ENCODE data around the gene TAC3. TPM values are rescaled to one million over a fixed set of nuclear protein-coding genes. Genes with fewer than 3 reads are reported as not detected.
A peak's percentile ranks its signal among the peaks of the same experiment; 100 is the strongest.
"Not testable (repeated sequence)": the region's sequence is repeated elsewhere in the genome, so short reads cannot be mapped to it uniquely, and the experiment has no call there.

TAC3 gene
- not detected for total RNA-seq

GRCh38 chr12:57016348-57016747, at the start of gene TAC3:
Gene TAC3, minus strand, starts transcription at chr12:57016529. Its CDS starts 732 bp downstream, at chr12:57015797.
- Mint-ChIP-seq H3K27ac (no peak within 1 kb of the TSS), H3K4me3 (no peak within 1 kb of the TSS), H3K27me3 (peaks cover 4% of the 10 kb centered on the region), H3K4me1 (ENCODE audit: low read depth) (peaks cover 25% of the 10 kb centered on the region), H3K36me3 (no peaks in the 10 kb centered on the region), H3K9me3 (no peaks in the 10 kb centered on the region)
- CTCF ChIA-PET: interaction anchor here (1.1 to 3.4 kb wide), 4 partner anchors 11 to 96 kb away, joined by 3 to 18 read pairs (median 4); no protein-coding TSS in a partner anchor
- POLR2A ChIA-PET: interaction anchor here (1.2 kb wide), 2 partner anchors 11 to 30 kb away, joined by 3 to 4 read pairs; no protein-coding TSS in a partner anchor
- intact Hi-C loops (cut with micrococcal nuclease): no loop called here
- DNase-seq: no peak

- DNase-seq: peak; percentile 58
- Mint-ChIP-seq H3K27me3 (no peaks in the 10 kb centered on the region), H3K4me3 (peak overlapping the region; percentile 67), H3K27ac (peak overlapping the region; percentile 98), H3K9me3 (peaks cover 4% of the 10 kb centered on the region), H3K36me3 (peaks cover 70% of the 10 kb centered on the region), H3K4me1 (ENCODE audit: low read depth) (peaks cover 53% of the 10 kb centered on the region)
- POLR2A ChIA-PET: interaction anchor here (0.6 to 2.7 kb wide), 5 partner anchors 14 to 65 kb away, joined by 3 to 19 read pairs (median 4); partner anchors contain the start of genes LRP1, NEMP1 and STAT6
- CTCF ChIA-PET: interaction anchor here (1.3 to 11.6 kb wide), 10 partner anchors 10 to 177 kb away, joined by 3 to 206 read pairs (median 11); partner anchors contain the start of genes NEMP1, STAT6 and ZBTB39
- intact Hi-C loops (cut with micrococcal nuclease): loop anchor here (1.0 to 2.0 kb wide), 6 partner anchors 14 to 312 kb away; partner anchors contain the start of genes NEMP1 and PRIM1
These were observed 47.8 kb upstream of the TAC3 start for GRCh38 chr12:57063991-57064685.

GRCh38 chr12:57058454-57058853, 42.1 kb upstream of the TAC3 start:
- Mint-ChIP-seq H3K36me3 (peaks cover 70% of the 10 kb centered on the region), H3K27ac (no peak overlapping the region), H3K9me3 (no peaks in the 10 kb centered on the region), H3K4me3 (no peak overlapping the region), H3K27me3 (no peaks in the 10 kb centered on the region), H3K4me1 (ENCODE audit: low read depth) (peaks cover 18% of the 10 kb centered on the region)
- CTCF ChIA-PET: interaction anchor here (1.1 to 11.6 kb wide), 4 partner anchors 9 to 54 kb away, joined by 3 to 206 read pairs (median 23); partner anchors contain the start of genes MYO1A, STAT6 and ZBTB39
- no peak for DNase-seq
- intact Hi-C loops (cut with micrococcal nuclease): no loop called here
- POLR2A ChIA-PET: no interaction called here

GRCh38 chr12:57057067-57057751, 40.9 kb upstream of the TAC3 start:
- CTCF ChIA-PET: interaction anchor here (0.7 to 11.6 kb wide), 4 partner anchors 15 to 304 kb away, joined by 3 to 206 read pairs (median 6); partner anchors contain the start of gene ZBTB39
- no peak overlapping the region for H3K4me3 Mint-ChIP-seq
- no peaks in the 10 kb centered on the region for H3K9me3 Mint-ChIP-seq
- peaks cover 61% of the 10 kb centered on the region for H3K36me3 Mint-ChIP-seq
- no peak overlapping the region for H3K27ac Mint-ChIP-seq
- DNase-seq: no peak
- POLR2A ChIA-PET: interaction anchor here (0.6 kb wide), 1 partner anchor 16 kb away, joined by 3 read pairs; no protein-coding TSS in a partner anchor
- H3K4me1 Mint-ChIP-seq (ENCODE audit: low read depth): peaks cover 8% of the 10 kb centered on the region
- intact Hi-C loops (cut with micrococcal nuclease): no loop called here
- H3K27me3 Mint-ChIP-seq: no peaks in the 10 kb centered on the region

GRCh38 chr12:57055824-57056223, 39.5 kb upstream of the TAC3 start:
- CTCF ChIA-PET: interaction anchor here (11.6 kb wide), 1 partner anchor 51 kb away, joined by 206 read pairs; the partner anchor contains the start of gene ZBTB39
- H3K27ac Mint-ChIP-seq: no peak overlapping the region
- H3K4me1 Mint-ChIP-seq (ENCODE audit: low read depth): peaks cover 6% of the 10 kb centered on the region
- POLR2A ChIA-PET: no interaction called here
- intact Hi-C loops (cut with micrococcal nuclease): no loop called here
- H3K36me3 Mint-ChIP-seq: peaks cover 54% of the 10 kb centered on the region
- H3K4me3 Mint-ChIP-seq: no peak overlapping the region
- no peaks in the 10 kb centered on the region for H3K27me3 Mint-ChIP-seq
- H3K9me3 Mint-ChIP-seq: no peaks in the 10 kb centered on the region
- DNase-seq: no peak

GRCh38 chr12:57053901-57054300, 37.6 kb upstream of the TAC3 start:
- CTCF ChIA-PET: interaction anchor here (1.2 kb wide), 1 partner anchor 9 kb away, joined by 3 read pairs; no protein-coding TSS in a partner anchor
- H3K4me3 Mint-ChIP-seq; intact Hi-C loops (cut with micrococcal nuclease); POLR2A ChIA-PET; H3K27ac Mint-ChIP-seq; H3K4me1 Mint-ChIP-seq (ENCODE audit: low read depth); H3K9me3 Mint-ChIP-seq; H3K27me3 Mint-ChIP-seq; DNase-seq: not testable (repeated sequence)
- peaks cover 36% of the 10 kb centered on the region for H3K36me3 Mint-ChIP-seq

- peaks cover 28% of the 10 kb centered on the region for H3K36me3 Mint-ChIP-seq
- H3K4me3 Mint-ChIP-seq; H3K4me1 Mint-ChIP-seq (ENCODE audit: low read depth); intact Hi-C loops (cut with micrococcal nuclease); DNase-seq; H3K27me3 Mint-ChIP-seq; H3K27ac Mint-ChIP-seq; H3K9me3 Mint-ChIP-seq: not testable (repeated sequence)
- POLR2A ChIA-PET: interaction anchor here (1.2 kb wide), 1 partner anchor 38 kb away, joined by 5 read pairs; no protein-coding TSS in a partner anchor
- CTCF ChIA-PET: interaction anchor here (2.1 kb wide), 1 partner anchor 45 kb away, joined by 5 read pairs; no protein-coding TSS in a partner anchor
These were observed 36.8 kb upstream of the TAC3 start for GRCh38 chr12:57053146-57053545.

- POLR2A ChIA-PET: no interaction called here
- peaks cover 24% of the 10 kb centered on the region for H3K4me1 Mint-ChIP-seq (ENCODE audit: low read depth)
- CTCF ChIA-PET: interaction anchor here (1.3 to 5.7 kb wide), 5 partner anchors 10 to 61 kb away, joined by 4 to 42 read pairs (median 6); partner anchors contain the start of genes STAT6 and ZBTB39
- no peaks in the 10 kb centered on the region for H3K9me3 Mint-ChIP-seq
- H3K4me3 Mint-ChIP-seq: no peak overlapping the region
- DNase-seq: no peak
- H3K27ac Mint-ChIP-seq: no peak overlapping the region
- H3K27me3 Mint-ChIP-seq: no peaks in the 10 kb centered on the region
- H3K36me3 Mint-ChIP-seq: peaks cover 13% of the 10 kb centered on the region
- intact Hi-C loops (cut with micrococcal nuclease): no loop called here
These were observed 34.7 kb upstream of the TAC3 start for GRCh38 chr12:57051011-57051410.

GRCh38 chr12:57049890-57050289, 33.6 kb upstream of the TAC3 start, which contains the start of gene MYO1A:
Gene MYO1A, minus strand, starts transcription at chr12:57050129. Its CDS starts 1,806 bp downstream, at chr12:57048323.
- Mint-ChIP-seq H3K36me3 (peaks cover 9% of the 10 kb centered on the region), H3K4me3 (no peak within 1 kb of the TSS), H3K9me3 (no peaks in the 10 kb centered on the region), H3K4me1 (ENCODE audit: low read depth) (peaks cover 21% of the 10 kb centered on the region), H3K27me3 (no peaks in the 10 kb centered on the region), H3K27ac (no peak within 1 kb of the TSS)
- intact Hi-C loops (cut with micrococcal nuclease): no loop called here
- ChIA-PET POLR2A (interaction anchor here (0.6 kb wide), 1 partner anchor 87 kb away, joined by 3 read pairs; no protein-coding TSS in a partner anchor), CTCF (interaction anchor here (0.9 to 5.7 kb wide), 8 partner anchors 11 to 69 kb away, joined by 3 to 42 read pairs (median 4); partner anchors contain the start of genes STAT6 and ZBTB39)
- DNase-seq: no peak

- intact Hi-C loops (cut with micrococcal nuclease): no loop called here
- ChIA-PET CTCF (interaction anchor here (0.6 to 5.7 kb wide), 7 partner anchors 11 to 63 kb away, joined by 3 to 42 read pairs (median 3); partner anchors contain the start of genes STAT6 and ZBTB39), POLR2A (no interaction called here)
- H3K4me3 Mint-ChIP-seq: no peak overlapping the region
- peaks cover 21% of the 10 kb centered on the region for H3K4me1 Mint-ChIP-seq (ENCODE audit: low read depth)
- peaks cover 6% of the 10 kb centered on the region for H3K36me3 Mint-ChIP-seq
- DNase-seq: no peak
- H3K27me3 Mint-ChIP-seq: no peaks in the 10 kb centered on the region
- H3K27ac Mint-ChIP-seq: no peak overlapping the region
- H3K9me3 Mint-ChIP-seq: no peaks in the 10 kb centered on the region
These were observed 32.8 kb upstream of the TAC3 start for GRCh38 chr12:57049119-57049446.

GRCh38 chr12:57048423-57049118, 32.2 kb upstream of the TAC3 start:
- DNase-seq: no peak
- peaks cover 1% of the 10 kb centered on the region for H3K36me3 Mint-ChIP-seq
- ChIA-PET POLR2A (interaction anchor here (1.1 kb wide), 1 partner anchor 63 kb away, joined by 3 read pairs; the partner anchor contains the start of gene STAT6), CTCF (interaction anchor here (0.6 to 5.7 kb wide), 11 partner anchors 12 to 63 kb away, joined by 3 to 42 read pairs (median 4); partner anchors contain the start of gene STAT6)
- intact Hi-C loops (cut with micrococcal nuclease): no loop called here
- no peaks in the 10 kb centered on the region for H3K27me3 Mint-ChIP-seq
- H3K4me3 Mint-ChIP-seq: no peak overlapping the region
- H3K4me1 Mint-ChIP-seq (ENCODE audit: low read depth): peaks cover 21% of the 10 kb centered on the region
- no peak overlapping the region for H3K27ac Mint-ChIP-seq
- no peaks in the 10 kb centered on the region for H3K9me3 Mint-ChIP-seq

Measured in activated CD4-positive, alpha-beta memory T cell treated with anti-CD3 and anti-CD28 coated beads for 36 hours (primary cell).